Neural progenitor cell (in vitro differentiated cells): Measurements from ENCODE around the gene CCDC178. TPM values are rescaled to one million over a fixed set of nuclear protein-coding genes. Genes with fewer than 3 reads are reported as not detected.
"Not testable (repeated sequence)": the region's sequence is repeated elsewhere in the genome, so short reads cannot be mapped to it uniquely, and the experiment has no call there.

Experiments used
- DNase-seq: peaks from one replicate; pipeline ENCODE4 v3.0.0-alpha.2; 2016; ENCODE audit warnings: low spot score
- H2AFZ ChIP-seq: fragments of 200-600 bp; sonication (generic); replicated peaks from 2 replicates; pipeline ENCODE4 v1.6.1; 2016; ENCODE audit warnings: antibody characterized with exemption
- H3F3A ChIP-seq: fragments of 200-600 bp; sonication (generic); 2 replicates; pipeline ENCODE4 v1.6.1; 2016; ENCODE audit warnings: antibody characterized with exemption, low read depth
- H3K27ac ChIP-seq: fragments of 200-600 bp; sonication (generic); 2 replicates; pipeline ENCODE4 v1.5.1; 2016; ENCODE audit warnings: mild to moderate bottlenecking
- H3K27me3 ChIP-seq: fragments of 200-600 bp; sonication (generic); 2 replicates; pipeline ENCODE4 v1.6.1; 2016; ENCODE audit warnings: mild to moderate bottlenecking, moderate library complexity
- H3K36me3 ChIP-seq: fragments of 200-600 bp; sonication (generic); 2 replicates; pipeline ENCODE4 v1.5.1; 2016
- H3K4me1 ChIP-seq: fragments of 200-600 bp; sonication (generic); 2 replicates; pipeline ENCODE4 v1.6.1; 2016; ENCODE audit warnings: mixed run types
- H3K4me2 ChIP-seq: fragments of 200-600 bp; sonication (generic); 2 replicates; pipeline ENCODE4 v1.6.1; 2016
- H3K4me3 ChIP-seq: fragments of 200-600 bp; sonication (generic); 2 replicates; pipeline ENCODE4 v1.5.1; 2016
- H3K79me2 ChIP-seq: fragments of 200-600 bp; sonication (generic); 2 replicates; pipeline ENCODE4 v1.6.1; 2016; ENCODE audit warnings: low read depth
- H3K9ac ChIP-seq: fragments of 200-600 bp; sonication (generic); 2 replicates; pipeline ENCODE4 v1.6.1; 2016
- H3K9me3 ChIP-seq: fragments of 200-600 bp; sonication (generic); 2 replicates; pipeline ENCODE4 v1.5.1; 2016; ENCODE audit warnings: low read depth
- H4K20me1 ChIP-seq: fragments of 200-600 bp; sonication (generic); 2 replicates; pipeline ENCODE4 v1.6.1; 2016; ENCODE audit warnings: low read depth
- H3K27ac Mint-ChIP-seq: 3 replicates; pipeline ENCODE4 v1.8.0; 2021; ENCODE audit warnings: mixed read lengths
- H3K27me3 Mint-ChIP-seq: 2 replicates; pipeline ENCODE4 v1.8.0; 2022; ENCODE audit warnings: low read depth, mild to moderate bottlenecking, inconsistent platforms, moderate library complexity, mixed read lengths; ENCODE audit not compliant: insufficient read depth
- H3K36me3 Mint-ChIP-seq: 3 replicates; pipeline ENCODE4 v1.8.0; 2021; ENCODE audit warnings: mixed read lengths
- H3K4me1 Mint-ChIP-seq: 3 replicates; pipeline ENCODE4 v1.8.0; 2021; ENCODE audit warnings: mixed read lengths
- H3K4me3 Mint-ChIP-seq: 3 replicates; pipeline ENCODE4 v1.8.0; 2021; ENCODE audit warnings: mild to moderate bottlenecking, moderate library complexity, mixed read lengths
- H3K9me3 Mint-ChIP-seq: 3 replicates; pipeline ENCODE4 v1.8.0; 2020; ENCODE audit warnings: mixed read lengths
- CTCF ChIP-seq: fragments of 200-600 bp; sonication (generic); IDR thresholded peaks from 2 replicates; pipeline ENCODE4 v1.5.1; 2017; ENCODE audit warnings: antibody characterized with exemption, mild to moderate bottlenecking
- EZH2 ChIP-seq: fragments of 200-600 bp; sonication (generic); IDR thresholded peaks from 2 replicates; pipeline ENCODE4 v1.6.1; 2017; ENCODE audit warnings: antibody characterized with exemption, mild to moderate bottlenecking, moderate library complexity
- EZH2phosphoT487 ChIP-seq: fragments of 200-600 bp; sonication (generic); IDR thresholded peaks from 2 replicates; pipeline ENCODE4 v1.6.1; 2017; ENCODE audit warnings: antibody characterized with exemption
- total RNA-seq: library from RNA; depleted of rRNA; stranded (reverse); fragments of >200 nt; gene quantifications from 2 replicates; pipeline ENCODE4 v1.2.3, GENCODE V29; 2015; ENCODE audit warnings: low replicate concordance

CCDC178 gene
- total RNA-seq, 1 donor from 2014 or later = 0.51 TPM

DNA sequence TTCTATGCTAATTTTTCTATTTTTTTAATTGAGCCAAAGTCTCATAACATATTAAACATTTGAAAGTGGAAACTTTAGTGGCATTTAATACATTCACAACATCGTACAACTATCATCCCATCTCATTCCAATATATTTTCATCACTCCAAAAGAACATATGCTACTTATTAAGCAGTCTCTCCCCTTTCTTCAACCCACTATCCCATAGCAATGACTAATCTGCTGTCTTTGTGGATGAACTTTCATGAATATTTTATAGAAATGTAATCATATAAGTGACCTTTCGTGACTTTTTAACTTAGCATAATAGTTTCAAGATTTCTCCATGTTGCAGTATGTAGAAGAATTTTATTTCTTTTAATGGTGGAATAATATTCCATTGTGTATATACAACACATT lies 90.3 kb downstream of the CCDC178 start:
- Mint-ChIP-seq H3K4me1 (no peaks in the 10 kb centered on the region), H3K27me3 (no peaks in the 10 kb centered on the region), H3K4me3 (no peak overlapping the region)

DNA sequence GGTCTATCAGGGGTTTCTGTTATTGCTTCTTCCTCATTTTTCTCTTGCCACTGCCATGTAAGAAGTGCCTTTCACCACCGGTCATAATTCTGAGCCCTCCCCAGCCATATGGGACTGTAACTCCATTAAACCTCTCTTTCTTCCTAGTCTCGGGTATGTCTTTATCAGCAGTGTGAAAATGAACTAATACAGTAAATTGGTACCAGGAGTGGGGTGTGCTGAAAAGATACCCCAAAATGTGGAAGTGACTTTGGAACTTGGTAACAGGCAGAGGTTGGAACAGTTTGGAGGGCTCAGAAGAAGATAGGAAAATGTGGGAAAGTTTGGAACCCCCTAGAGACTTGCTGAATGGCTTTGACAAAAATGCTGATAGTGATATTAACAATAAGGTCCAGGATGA lies 100.8 kb downstream of the CCDC178 start:
- DNase-seq, H3F3A ChIP-seq, H3K4me3 ChIP-seq, H4K20me1 ChIP-seq, H3K27ac ChIP-seq, H3K36me3 ChIP-seq, H3K4me1 ChIP-seq, H3K27me3 ChIP-seq, H3K27ac Mint-ChIP-seq, H3K27me3 Mint-ChIP-seq, H3K9me3 ChIP-seq, H3K36me3 Mint-ChIP-seq, H3K4me3 Mint-ChIP-seq, H3K4me1 Mint-ChIP-seq, H2AFZ ChIP-seq, H3K9ac ChIP-seq, H3K4me2 ChIP-seq, H3K79me2 ChIP-seq: not testable (repeated sequence)
- H3K9me3 Mint-ChIP-seq = peaks cover 24% of the 10 kb centered on the region

More for the DNA sequence above, 90.3 kb downstream of the CCDC178 start:
- no peak for TF ChIP-seq EZH2
- Mint-ChIP-seq H3K27ac (no peak overlapping the region), H3K9me3 (peaks cover 3% of the 10 kb centered on the region), H3K36me3 (no peaks in the 10 kb centered on the region)
- Histone ChIP-seq H4K20me1 (no peaks in the 10 kb centered on the region), H3K4me1 (no peaks in the 10 kb centered on the region), H3F3A (peaks cover 3% of the 10 kb centered on the region), H3K9me3 (no peaks in the 10 kb centered on the region), H2AFZ (no peak overlapping the region), H3K4me3 (no peak overlapping the region), H3K27ac (no peak overlapping the region), H3K4me2 (no peak overlapping the region), H3K9ac (no peak overlapping the region), H3K79me2 (no peaks in the 10 kb centered on the region), H3K27me3 (no peaks in the 10 kb centered on the region), H3K36me3 (no peaks in the 10 kb centered on the region)
- DNase-seq = no peak

DNA sequence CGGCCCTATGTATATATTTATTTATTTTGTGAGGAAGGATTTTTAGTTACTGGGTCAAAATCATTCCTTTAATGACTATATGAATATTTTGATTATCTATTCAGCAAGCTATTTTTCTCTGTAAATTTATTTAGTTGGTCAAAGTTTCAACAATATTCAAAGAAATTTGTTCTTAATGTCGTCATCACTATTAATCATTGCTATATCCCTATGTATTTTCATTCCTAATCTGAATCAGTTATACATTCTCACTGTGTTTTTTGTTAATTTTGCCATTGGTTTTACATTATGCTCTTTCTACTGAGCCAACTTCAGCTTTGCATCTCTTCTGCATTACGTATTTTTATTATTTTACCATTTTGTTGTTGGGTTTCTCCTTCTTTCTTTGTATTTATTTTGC lies 105.7 kb downstream of the CCDC178 start:
- H3K9me3 Mint-ChIP-seq = peaks cover 13% of the 10 kb centered on the region
- H3K27ac ChIP-seq = no peak overlapping the region
- H3K36me3 ChIP-seq = no peaks in the 10 kb centered on the region
- no peak overlapping the region for H3K4me3 Mint-ChIP-seq
- no peak overlapping the region for H2AFZ ChIP-seq
- no peak overlapping the region for H3K9ac ChIP-seq
- no peak for TF ChIP-seq EZH2phosphoT487
- no peak for TF ChIP-seq EZH2
- TF ChIP-seq CTCF = no peak
- H3K9me3 ChIP-seq = no peaks in the 10 kb centered on the region
- peaks cover 3% of the 10 kb centered on the region for H3K27me3 Mint-ChIP-seq
- H3K36me3 Mint-ChIP-seq = no peaks in the 10 kb centered on the region
- H3K27ac Mint-ChIP-seq = no peak overlapping the region
- H4K20me1 ChIP-seq = no peaks in the 10 kb centered on the region
- no peaks in the 10 kb centered on the region for H3K27me3 ChIP-seq
- no peak overlapping the region for H3K4me3 ChIP-seq
- H3K4me1 Mint-ChIP-seq = no peaks in the 10 kb centered on the region
- H3K4me1 ChIP-seq = no peaks in the 10 kb centered on the region
- no peak overlapping the region for H3K4me2 ChIP-seq
- H3F3A ChIP-seq = no peaks in the 10 kb centered on the region
- no peaks in the 10 kb centered on the region for H3K79me2 ChIP-seq
- DNase-seq = no peak

GRCh38 chr18:33330711-33331110 lies 109.8 kb downstream of the CCDC178 start:
- no peak for DNase-seq
- Histone ChIP-seq H3K4me3 (no peak overlapping the region), H3K27ac (no peak overlapping the region), H3K36me3 (no peaks in the 10 kb centered on the region), H3K27me3 (no peaks in the 10 kb centered on the region), H3K79me2 (no peaks in the 10 kb centered on the region), H3K4me2 (no peak overlapping the region), H3F3A (no peaks in the 10 kb centered on the region), H3K9me3 (no peaks in the 10 kb centered on the region), H3K9ac (no peak overlapping the region), H4K20me1 (no peaks in the 10 kb centered on the region), H2AFZ (no peak overlapping the region), H3K4me1 (no peaks in the 10 kb centered on the region)
- no peaks in the 10 kb centered on the region for H3K36me3 Mint-ChIP-seq
- no peak overlapping the region for H3K27ac Mint-ChIP-seq
- H3K27me3 Mint-ChIP-seq = no peaks in the 10 kb centered on the region
- TF ChIP-seq CTCF (no peak), EZH2phosphoT487 (no peak), EZH2 (no peak)
- no peaks in the 10 kb centered on the region for H3K9me3 Mint-ChIP-seq
- no peaks in the 10 kb centered on the region for H3K4me1 Mint-ChIP-seq
- H3K4me3 Mint-ChIP-seq = no peak overlapping the region
